Adrenal gland (tissue), 5 donors: ENCODE results near the gene FASTK.

Source experiments
- POLR2A ChIP-seq, 2 donors: fragments of 450-650 bp; IDR thresholded peaks; one replicate each; pipeline ENCODE4 v1.6.1; 2017; ENCODE audit warnings: antibody characterized with exemption in 2 of 2, mild to moderate bottlenecking in 2 of 2, moderate library complexity in 1 of 2
- TF ChIP-seq, protein P1 (sequence below), 6 experiments: fragments of 450-650 bp in 4 of 6; fragments of 200-600 bp in 2 of 6; sonication (generic) in 1 of 6; IDR thresholded peaks; 1 replicate in 5 of 6; 2 replicates in 1 of 6; pipeline versions ENCODE4 v1.5.1 to v1.8.0; 2016 to 2021; ENCODE audit warnings: antibody characterized with exemption in 6 of 6, mild to moderate bottlenecking in 2 of 6, moderate library complexity in 1 of 6
- donor health status: DM: no; HTN: no; CAD: no.

DNA sequence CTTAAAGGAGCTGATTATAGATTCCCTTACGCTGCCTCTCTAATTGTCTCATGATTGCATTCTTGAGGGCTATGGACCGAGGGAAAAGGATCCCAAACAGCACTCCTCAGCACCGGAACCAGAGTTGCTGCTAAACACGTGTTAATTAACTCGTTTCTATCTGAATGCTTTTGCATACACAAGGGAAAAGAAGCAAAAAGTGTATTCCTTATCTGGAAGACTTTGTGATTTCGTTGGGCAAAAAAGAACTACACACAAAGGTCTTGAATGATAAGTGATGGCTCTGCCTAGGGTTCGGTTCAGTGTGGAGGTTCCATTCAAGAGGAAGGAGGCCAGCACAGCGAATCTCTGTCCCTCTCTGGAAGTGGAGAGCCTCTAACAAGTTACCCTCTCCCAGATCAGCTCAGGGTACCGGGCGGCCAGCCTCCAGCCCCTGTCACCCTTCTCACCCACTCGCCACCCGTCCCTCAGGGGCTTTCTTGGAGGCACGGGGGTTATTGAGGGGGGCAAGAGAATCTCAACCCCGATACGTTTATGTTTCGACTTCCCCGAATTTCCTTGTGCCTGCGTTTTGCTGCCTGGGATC is 21.7 kb downstream of the FASTK start:
- TF ChIP-seq, protein P1, sequence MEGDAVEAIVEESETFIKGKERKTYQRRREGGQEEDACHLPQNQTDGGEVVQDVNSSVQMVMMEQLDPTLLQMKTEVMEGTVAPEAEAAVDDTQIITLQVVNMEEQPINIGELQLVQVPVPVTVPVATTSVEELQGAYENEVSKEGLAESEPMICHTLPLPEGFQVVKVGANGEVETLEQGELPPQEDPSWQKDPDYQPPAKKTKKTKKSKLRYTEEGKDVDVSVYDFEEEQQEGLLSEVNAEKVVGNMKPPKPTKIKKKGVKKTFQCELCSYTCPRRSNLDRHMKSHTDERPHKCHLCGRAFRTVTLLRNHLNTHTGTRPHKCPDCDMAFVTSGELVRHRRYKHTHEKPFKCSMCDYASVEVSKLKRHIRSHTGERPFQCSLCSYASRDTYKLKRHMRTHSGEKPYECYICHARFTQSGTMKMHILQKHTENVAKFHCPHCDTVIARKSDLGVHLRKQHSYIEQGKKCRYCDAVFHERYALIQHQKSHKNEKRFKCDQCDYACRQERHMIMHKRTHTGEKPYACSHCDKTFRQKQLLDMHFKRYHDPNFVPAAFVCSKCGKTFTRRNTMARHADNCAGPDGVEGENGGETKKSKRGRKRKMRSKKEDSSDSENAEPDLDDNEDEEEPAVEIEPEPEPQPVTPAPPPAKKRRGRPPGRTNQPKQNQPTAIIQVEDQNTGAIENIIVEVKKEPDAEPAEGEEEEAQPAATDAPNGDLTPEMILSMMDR (IDR thresholded peaks at IDR 0.05), result no peak
- TF ChIP-seq POLR2A (IDR thresholded peaks at IDR 0.05), result no peak
